Measurements from ENCODE around the gene NIPA2.

DNA sequence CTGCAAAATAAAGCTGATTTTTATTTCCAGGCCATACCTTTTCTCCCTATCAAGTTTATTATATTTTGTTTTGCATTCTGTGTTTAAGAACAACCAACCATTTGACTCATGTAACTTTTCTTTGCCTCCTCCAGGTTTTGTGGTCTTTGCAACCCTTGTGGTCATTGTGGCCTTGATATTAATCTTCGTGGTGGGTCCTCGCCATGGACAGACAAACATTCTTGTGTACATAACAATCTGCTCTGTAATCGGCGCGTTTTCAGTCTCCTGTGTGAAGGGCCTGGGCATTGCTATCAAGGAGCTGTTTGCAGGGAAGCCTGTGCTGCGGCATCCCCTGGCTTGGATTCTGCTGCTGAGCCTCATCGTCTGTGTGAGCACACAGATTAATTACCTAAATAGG, 27.6 kb downstream of the NIPA2 start:
- TF ChIP-seq, protein P1, sequence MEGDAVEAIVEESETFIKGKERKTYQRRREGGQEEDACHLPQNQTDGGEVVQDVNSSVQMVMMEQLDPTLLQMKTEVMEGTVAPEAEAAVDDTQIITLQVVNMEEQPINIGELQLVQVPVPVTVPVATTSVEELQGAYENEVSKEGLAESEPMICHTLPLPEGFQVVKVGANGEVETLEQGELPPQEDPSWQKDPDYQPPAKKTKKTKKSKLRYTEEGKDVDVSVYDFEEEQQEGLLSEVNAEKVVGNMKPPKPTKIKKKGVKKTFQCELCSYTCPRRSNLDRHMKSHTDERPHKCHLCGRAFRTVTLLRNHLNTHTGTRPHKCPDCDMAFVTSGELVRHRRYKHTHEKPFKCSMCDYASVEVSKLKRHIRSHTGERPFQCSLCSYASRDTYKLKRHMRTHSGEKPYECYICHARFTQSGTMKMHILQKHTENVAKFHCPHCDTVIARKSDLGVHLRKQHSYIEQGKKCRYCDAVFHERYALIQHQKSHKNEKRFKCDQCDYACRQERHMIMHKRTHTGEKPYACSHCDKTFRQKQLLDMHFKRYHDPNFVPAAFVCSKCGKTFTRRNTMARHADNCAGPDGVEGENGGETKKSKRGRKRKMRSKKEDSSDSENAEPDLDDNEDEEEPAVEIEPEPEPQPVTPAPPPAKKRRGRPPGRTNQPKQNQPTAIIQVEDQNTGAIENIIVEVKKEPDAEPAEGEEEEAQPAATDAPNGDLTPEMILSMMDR (conservative IDR thresholded peaks at IDR 0.05; ENCODE audit: low read length) = no peak
- TF ChIP-seq EZH2phosphoT487 (IDR thresholded peaks at IDR 0.05; ENCODE audit: borderline replicate concordance, low read depth, low read length) = no peak

All from OCI-LY7 (cell line).